WTC11 (cell line): Measurements from ENCODE around the gene METTL24. TPM values are rescaled to one million over a fixed set of nuclear protein-coding genes. Genes with fewer than 3 reads are reported as not detected.
"Not testable (repeated sequence)": the region's sequence is repeated elsewhere in the genome, so short reads cannot be mapped to it uniquely, and the experiment has no call there.

Source experiments
- ATAC-seq: fragments of 200-7000 bp; cut with Tn5 transposase; 2 replicates; pipeline ENCODE4 v1.10.0; 2021; ENCODE audit warnings: mild to moderate bottlenecking, moderate library complexity
- CTCF ChIA-PET: fragments of 300-600 bp; sonication (Branson Sonifier 250); formaldehyde crosslinking; loops from one replicate; lab custom pipeline; 2021; ENCODE audit warnings: antibody characterized with exemption; lab: Charles Lee
- POLR2A ChIA-PET: fragments of 350-600 bp; sonication (Branson Sonifier 250); formaldehyde crosslinking; loops from one replicate; lab custom pipeline; 2021; ENCODE audit warnings: antibody characterized with exemption; lab: Charles Lee
- DNase-seq: peaks from one replicate; pipeline ENCODE4 v3.0.0; 2021; ENCODE audit warnings: low spot score
- H3K27ac Mint-ChIP-seq: 2 replicates; pipeline ENCODE4 v1.8.0; 2021; ENCODE audit warnings: mixed read lengths
- H3K27me3 Mint-ChIP-seq: 2 replicates; pipeline ENCODE4 v1.8.0; 2021; ENCODE audit warnings: low read depth, mild to moderate bottlenecking, moderate library complexity, mixed read lengths
- H3K36me3 Mint-ChIP-seq: 2 replicates; pipeline ENCODE4 v1.8.0; 2021; ENCODE audit warnings: mixed read lengths
- H3K4me1 Mint-ChIP-seq: 2 replicates; pipeline ENCODE4 v1.8.0; 2022; ENCODE audit warnings: mixed read lengths
- H3K4me3 Mint-ChIP-seq: 2 replicates; pipeline ENCODE4 v1.8.0; 2021; ENCODE audit warnings: mild to moderate bottlenecking, moderate library complexity, mixed read lengths
- H3K9me3 Mint-ChIP-seq: 2 replicates; pipeline ENCODE4 v1.8.0; 2021; ENCODE audit warnings: mixed read lengths
- AR ChIP-seq: fragments of 250-450 bp; sonication (Bioruptor Pico); IDR thresholded peaks from 2 replicates; pipeline ENCODE4 v1.9.0; 2021; ENCODE audit warnings: mild to moderate bottlenecking
- ATF6 ChIP-seq: sonication (generic); formaldehyde crosslinking; IDR thresholded peaks from 2 replicates; pipeline ENCODE4 v1.8.1; 2023; ENCODE audit warnings: mild to moderate bottlenecking, missing genetic modification reagents
- EMX1 ChIP-seq: fragments of 250-450 bp; sonication (Bioruptor Pico); IDR thresholded peaks from 2 replicates; pipeline ENCODE4 v1.8.0; 2021; ENCODE audit warnings: mild to moderate bottlenecking
- FOXJ3 ChIP-seq: sonication (generic); formaldehyde crosslinking; IDR thresholded peaks from 2 replicates; pipeline ENCODE4 v1.9.0; 2021; ENCODE audit warnings: missing genetic modification reagents, mild to moderate bottlenecking, borderline replicate concordance
- NFYB ChIP-seq: sonication (generic); formaldehyde crosslinking; conservative IDR thresholded peaks from 2 replicates; pipeline ENCODE4 v1.8.0; 2022; ENCODE audit warnings: low read depth, missing genetic modification reagents
- PRRX2 ChIP-seq: fragments of 250-450 bp; sonication (Bioruptor Pico); IDR thresholded peaks from 2 replicates; pipeline ENCODE4 v1.8.0; 2021; ENCODE audit warnings: mild to moderate bottlenecking
- RORB ChIP-seq: fragments of 250-450 bp; sonication (Bioruptor Pico); IDR thresholded peaks from 2 replicates; pipeline ENCODE4 v1.9.0; 2021; ENCODE audit warnings: mild to moderate bottlenecking
- TEAD1 ChIP-seq: sonication (generic); formaldehyde crosslinking; IDR thresholded peaks from 2 replicates; pipeline ENCODE4 v1.8.0; 2022; ENCODE audit warnings: mild to moderate bottlenecking, missing genetic modification reagents
- USF1 ChIP-seq: sonication (generic); formaldehyde crosslinking; IDR thresholded peaks from 2 replicates; pipeline ENCODE4 v1.8.0; 2022; ENCODE audit warnings: mild to moderate bottlenecking, missing genetic modification reagents
- total RNA-seq: library from RNA; stranded (reverse); gene quantifications from 3 replicates; pipeline ENCODE4 v1.2.3, GENCODE V29; 2021
- TF ChIP-seq, protein P1 (sequence below): sonication (generic); formaldehyde crosslinking; IDR thresholded peaks from 2 replicates; pipeline ENCODE4 v1.8.0; 2022; ENCODE audit warnings: mild to moderate bottlenecking, missing genetic modification reagents
- TF ChIP-seq, protein P2 (sequence below): sonication (generic); formaldehyde crosslinking; conservative IDR thresholded peaks from 2 replicates; pipeline ENCODE4 v1.8.1; 2023; ENCODE audit warnings: mild to moderate bottlenecking, low read depth, missing genetic modification reagents, moderate library complexity
- TF ChIP-seq, protein P3 (sequence below): sonication (generic); formaldehyde crosslinking; IDR thresholded peaks from 2 replicates; pipeline ENCODE4 v1.8.1; 2022; ENCODE audit warnings: missing genetic modification reagents, borderline replicate concordance

Gene METTL24
- total RNA-seq, 1 experiment from 2014 or later: 0.31 TPM

DNA sequence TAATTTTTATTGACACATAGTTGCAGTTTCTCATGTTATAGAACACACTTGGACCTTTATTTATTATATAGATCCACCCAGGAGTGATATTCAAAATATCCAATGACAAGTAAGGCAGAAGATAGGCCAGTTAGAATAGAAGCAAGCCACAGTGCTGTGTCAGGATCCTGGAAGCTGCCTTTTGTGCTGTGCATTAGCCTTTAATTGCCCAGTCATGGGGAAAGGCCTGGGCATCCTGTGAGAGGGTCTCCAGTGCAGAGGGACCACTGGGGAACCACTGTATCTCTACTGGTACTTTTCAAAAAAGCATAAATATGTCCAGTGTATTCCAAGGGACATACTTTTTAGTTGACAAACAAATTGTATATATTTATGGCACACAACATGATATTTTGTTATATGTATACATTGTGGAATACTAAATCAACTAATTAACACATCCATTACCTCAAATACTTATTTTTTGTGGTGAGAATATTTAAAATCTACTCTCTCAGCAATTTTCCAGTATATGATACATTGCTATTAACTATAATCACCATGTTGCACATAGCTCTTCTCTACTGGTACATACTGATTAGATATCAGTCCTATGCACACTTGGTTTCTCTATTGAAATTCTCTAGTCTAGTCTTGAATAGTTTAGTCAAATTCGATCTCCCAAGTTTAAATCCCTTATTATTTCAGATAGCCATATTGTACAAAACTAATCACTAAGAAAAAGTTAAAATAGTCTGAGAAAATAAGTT, 118.4 kb downstream of the METTL24 start:
- TF ChIP-seq FOXJ3 (CRISPR knock-in tag) (no peak), ATF6 (CRISPR knock-in tag) (no peak), AR (CRISPR knock-in tag) (no peak), TEAD1 (no peak), NFYB (CRISPR knock-in tag) (no peak), EMX1 (CRISPR knock-in tag) (no peak), USF1 (no peak), RORB (CRISPR knock-in tag) (no peak), PRRX2 (CRISPR knock-in tag) (no peak)
- TF ChIP-seq, protein P1, sequence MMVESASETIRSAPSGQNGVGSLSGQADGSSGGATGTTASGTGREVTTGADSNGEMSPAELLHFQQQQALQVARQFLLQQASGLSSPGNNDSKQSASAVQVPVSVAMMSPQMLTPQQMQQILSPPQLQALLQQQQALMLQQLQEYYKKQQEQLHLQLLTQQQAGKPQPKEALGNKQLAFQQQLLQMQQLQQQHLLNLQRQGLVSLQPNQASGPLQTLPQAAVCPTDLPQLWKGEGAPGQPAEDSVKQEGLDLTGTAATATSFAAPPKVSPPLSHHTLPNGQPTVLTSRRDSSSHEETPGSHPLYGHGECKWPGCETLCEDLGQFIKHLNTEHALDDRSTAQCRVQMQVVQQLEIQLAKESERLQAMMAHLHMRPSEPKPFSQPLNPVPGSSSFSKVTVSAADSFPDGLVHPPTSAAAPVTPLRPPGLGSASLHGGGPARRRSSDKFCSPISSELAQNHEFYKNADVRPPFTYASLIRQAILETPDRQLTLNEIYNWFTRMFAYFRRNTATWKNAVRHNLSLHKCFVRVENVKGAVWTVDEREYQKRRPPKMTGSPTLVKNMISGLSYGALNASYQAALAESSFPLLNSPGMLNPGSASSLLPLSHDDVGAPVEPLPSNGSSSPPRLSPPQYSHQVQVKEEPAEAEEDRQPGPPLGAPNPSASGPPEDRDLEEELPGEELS (CRISPR knock-in tag): no peak
- TF ChIP-seq, protein P2, sequence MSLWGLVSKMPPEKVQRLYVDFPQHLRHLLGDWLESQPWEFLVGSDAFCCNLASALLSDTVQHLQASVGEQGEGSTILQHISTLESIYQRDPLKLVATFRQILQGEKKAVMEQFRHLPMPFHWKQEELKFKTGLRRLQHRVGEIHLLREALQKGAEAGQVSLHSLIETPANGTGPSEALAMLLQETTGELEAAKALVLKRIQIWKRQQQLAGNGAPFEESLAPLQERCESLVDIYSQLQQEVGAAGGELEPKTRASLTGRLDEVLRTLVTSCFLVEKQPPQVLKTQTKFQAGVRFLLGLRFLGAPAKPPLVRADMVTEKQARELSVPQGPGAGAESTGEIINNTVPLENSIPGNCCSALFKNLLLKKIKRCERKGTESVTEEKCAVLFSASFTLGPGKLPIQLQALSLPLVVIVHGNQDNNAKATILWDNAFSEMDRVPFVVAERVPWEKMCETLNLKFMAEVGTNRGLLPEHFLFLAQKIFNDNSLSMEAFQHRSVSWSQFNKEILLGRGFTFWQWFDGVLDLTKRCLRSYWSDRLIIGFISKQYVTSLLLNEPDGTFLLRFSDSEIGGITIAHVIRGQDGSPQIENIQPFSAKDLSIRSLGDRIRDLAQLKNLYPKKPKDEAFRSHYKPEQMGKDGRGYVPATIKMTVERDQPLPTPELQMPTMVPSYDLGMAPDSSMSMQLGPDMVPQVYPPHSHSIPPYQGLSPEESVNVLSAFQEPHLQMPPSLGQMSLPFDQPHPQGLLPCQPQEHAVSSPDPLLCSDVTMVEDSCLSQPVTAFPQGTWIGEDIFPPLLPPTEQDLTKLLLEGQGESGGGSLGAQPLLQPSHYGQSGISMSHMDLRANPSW: no peak
- TF ChIP-seq, protein P3, sequence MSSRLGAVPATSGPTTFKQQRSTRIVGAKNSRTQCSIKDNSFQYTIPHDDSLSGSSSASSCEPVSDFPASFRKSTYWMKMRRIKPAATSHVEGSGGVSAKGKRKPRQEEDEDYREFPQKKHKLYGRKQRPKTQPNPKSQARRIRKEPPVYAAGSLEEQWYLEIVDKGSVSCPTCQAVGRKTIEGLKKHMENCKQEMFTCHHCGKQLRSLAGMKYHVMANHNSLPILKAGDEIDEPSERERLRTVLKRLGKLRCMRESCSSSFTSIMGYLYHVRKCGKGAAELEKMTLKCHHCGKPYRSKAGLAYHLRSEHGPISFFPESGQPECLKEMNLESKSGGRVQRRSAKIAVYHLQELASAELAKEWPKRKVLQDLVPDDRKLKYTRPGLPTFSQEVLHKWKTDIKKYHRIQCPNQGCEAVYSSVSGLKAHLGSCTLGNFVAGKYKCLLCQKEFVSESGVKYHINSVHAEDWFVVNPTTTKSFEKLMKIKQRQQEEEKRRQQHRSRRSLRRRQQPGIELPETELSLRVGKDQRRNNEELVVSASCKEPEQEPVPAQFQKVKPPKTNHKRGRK: no peak
- POLR2A ChIA-PET: no interaction called here
- no peak for DNase-seq
- no peaks in the 10 kb centered on the region for H3K4me1 Mint-ChIP-seq
- ATAC-seq: no peak
- no peaks in the 10 kb centered on the region for H3K27me3 Mint-ChIP-seq
- CTCF ChIA-PET: no interaction called here
- peaks cover 9% of the 10 kb centered on the region for H3K9me3 Mint-ChIP-seq
- H3K36me3 Mint-ChIP-seq: peaks cover 3% of the 10 kb centered on the region
- no peak overlapping the region for H3K27ac Mint-ChIP-seq
- H3K4me3 Mint-ChIP-seq: no peak overlapping the region

- DNase-seq, ATAC-seq, POLR2A ChIA-PET, CTCF ChIA-PET, H3K9me3 Mint-ChIP-seq, H3K4me1 Mint-ChIP-seq, H3K36me3 Mint-ChIP-seq, H3K27ac Mint-ChIP-seq, H3K27me3 Mint-ChIP-seq, H3K4me3 Mint-ChIP-seq: not testable (repeated sequence)
Observed at GRCh38 chr6:110236007-110236406, 122.1 kb downstream of the METTL24 start.
